HCT116 (cell line): ENCODE results near the gene CDC42EP2. TPM values are rescaled to one million over a fixed set of nuclear protein-coding genes. Genes with fewer than 3 reads are reported as not detected.

ENCODE experiments used
- ATAC-seq: fragments of 200-7000 bp; cut with Tn5 transposase; 2 replicates; pipeline ENCODE4 v1.9.1; 2020; ENCODE audit warnings: mild to moderate bottlenecking, moderate library complexity
- BruUV-seq: library from RNA; stranded (reverse); fragments of 400-500 nt; replicated peaks from 2 replicates; lab custom pipeline; 2021; lab: Mats Ljungman, UMichigan
- CTCF ChIA-PET: fragments of 300-600 bp; sonication (Branson Sonifier 250); formaldehyde crosslinking; loops from one replicate; lab custom pipeline; 2021; ENCODE audit warnings: antibody characterized with exemption; lab: Charles Lee
- POLR2A ChIA-PET: fragments of 300-600, 350-600 bp; sonication (Branson Sonifier 250); formaldehyde crosslinking; loops from one replicate; lab custom pipeline; 2021; ENCODE audit warnings: antibody characterized with exemption; lab: Charles Lee
- RAD21 ChIA-PET, 2 experiments: fragments of 300-600 bp; sonication (Branson Sonifier 250); formaldehyde crosslinking; loops; one replicate each; lab custom pipeline; 2023; ENCODE audit warnings: low total read pairs in 2 of 2; ENCODE audit not compliant: uncharacterized antibody in 2 of 2, unreplicated experiment in 2 of 2, low non-redundant PET in 1 of 2; lab: Charles Lee
- DNase-seq: peaks from one replicate; pipeline ENCODE4 v3.0.0-alpha.2; 2010; ENCODE audit warnings: low read depth, low spot score
- H2AFZ ChIP-seq: fragments of 200-600 bp; shearing (Covaris generic), sonication (generic); 2 replicates; pipeline ENCODE4 v1.6.1; 2017; ENCODE audit warnings: low read depth, mixed run types, mixed read lengths, antibody characterized with exemption, low read length; ENCODE audit not compliant: poor library complexity, severe bottlenecking
- H3K27ac ChIP-seq: 2 replicates; pipeline ENCODE4 v1.5.1; 2012; ENCODE audit warnings: low read depth, low read length
- H3K27me3 ChIP-seq: fragments of 200-600 bp; sonication (generic); 2 replicates; pipeline ENCODE4 v1.6.1; 2016; ENCODE audit warnings: mixed run types, low read length, mixed read lengths; ENCODE audit not compliant: insufficient read depth
- H3K36me3 ChIP-seq, 2 experiments: fragments of 200-500 bp in 1 of 2; fragments of 200-600 bp in 1 of 2; sonication (Bioruptor generic) in 1 of 2; sonication (generic) in 1 of 2; 2 replicates each; pipeline versions ENCODE4 v1.5.1 to v1.6.1; 2014 to 2016; ENCODE audit warnings: low read length in 2 of 2, inconsistent platforms in 1 of 2, mixed read lengths in 1 of 2, mixed run types in 1 of 2; ENCODE audit not compliant: insufficient read depth in 2 of 2, control insufficient read depth in 1 of 2
- H3K4me1 ChIP-seq, 2 experiments: fragments of 200-600 bp in 1 of 2; sonication (generic) in 1 of 2; 2 replicates each; pipeline versions ENCODE4 v1.5.1 to v1.6.1; 2012 to 2017; ENCODE audit warnings: low read length in 2 of 2, inconsistent platforms in 1 of 2, mild to moderate bottlenecking in 1 of 2, mixed read lengths in 1 of 2, mixed run types in 1 of 2, moderate library complexity in 1 of 2; ENCODE audit not compliant: insufficient read depth in 2 of 2, control insufficient read depth in 1 of 2
- H3K4me2 ChIP-seq: fragments of 200-600 bp; sonication (generic); 2 replicates; pipeline ENCODE4 v1.6.1; 2017; ENCODE audit warnings: mixed run types, low read length, mixed read lengths
- H3K4me3 ChIP-seq, 2 experiments: fragments of 200-600 bp in 1 of 2; sonication (generic) in 1 of 2; replicated peaks in 1 of 2; 2 replicates each; pipeline ENCODE4 v1.5.1; 2011 to 2016; ENCODE audit warnings: low read length in 2 of 2, control low read depth in 1 of 2, low read depth in 1 of 2, mild to moderate bottlenecking in 1 of 2, mixed read lengths in 1 of 2, mixed run types in 1 of 2
- H3K79me2 ChIP-seq: fragments of 200-600 bp; sonication (generic); 2 replicates; pipeline ENCODE4 v1.6.1; 2017; ENCODE audit warnings: mild to moderate bottlenecking, mixed run types, low read length, moderate library complexity, mixed read lengths; ENCODE audit not compliant: insufficient read depth
- H3K9ac ChIP-seq: fragments of 200-600 bp; sonication (generic); 2 replicates; pipeline ENCODE4 v1.6.1; 2016; ENCODE audit warnings: low read length, mixed read lengths
- H3K9me2 ChIP-seq: fragments of 200-600 bp; sonication (generic), shearing (Covaris generic); 2 replicates; pipeline ENCODE4 v1.6.1; 2017; ENCODE audit warnings: mixed run types, mild to moderate bottlenecking, moderate library complexity; ENCODE audit not compliant: insufficient read depth
- H3K9me3 ChIP-seq, 2 experiments: fragments of 200-500 bp in 1 of 2; fragments of 200-600 bp in 1 of 2; sonication (Bioruptor generic) in 1 of 2; sonication (generic) in 1 of 2; 2 replicates each; pipeline ENCODE4 v1.6.1; 2014 to 2017; ENCODE audit warnings: low read length in 2 of 2, mixed read lengths in 2 of 2, inconsistent platforms in 1 of 2, low read depth in 1 of 2, mild to moderate bottlenecking in 1 of 2, mixed run types in 1 of 2, moderate library complexity in 1 of 2; ENCODE audit not compliant: control insufficient read depth in 1 of 2, insufficient read depth in 1 of 2
- H4K20me1 ChIP-seq: fragments of 200-600 bp; sonication (generic), shearing (Covaris generic); 2 replicates; pipeline ENCODE4 v1.6.1; 2017; ENCODE audit warnings: mixed run types, mild to moderate bottlenecking, moderate library complexity; ENCODE audit not compliant: insufficient read depth
- ATF3 ChIP-seq: IDR thresholded peaks from 2 replicates; pipeline ENCODE4 v1.6.1; 2012
- CBX3 ChIP-seq: IDR thresholded peaks from 2 replicates; pipeline ENCODE4 v1.6.1; 2012; ENCODE audit warnings: low read depth
- EZH2phosphoT487 ChIP-seq: fragments of 200-600 bp; IDR thresholded peaks from 2 replicates; pipeline ENCODE4 v1.6.1; 2018; ENCODE audit warnings: antibody characterized with exemption, borderline replicate concordance
- MAX ChIP-seq: IDR thresholded peaks from 2 replicates; pipeline ENCODE4 v1.6.1; 2012
- RAD21 ChIP-seq: IDR thresholded peaks from 2 replicates; pipeline ENCODE4 v1.6.1; 2012; ENCODE audit warnings: low read depth, mild to moderate bottlenecking
- REST ChIP-seq: IDR thresholded peaks from 2 replicates; pipeline ENCODE4 v1.6.1; 2012; ENCODE audit warnings: low read depth
- SP1 ChIP-seq: IDR thresholded peaks from 2 replicates; pipeline ENCODE4 v1.6.1; 2012; ENCODE audit warnings: low read depth
- TCF7L2 ChIP-seq: IDR thresholded peaks from 2 replicates; pipeline ENCODE4 v1.7.0; 2011; ENCODE audit warnings: borderline replicate concordance, inconsistent platforms; ENCODE audit not compliant: insufficient read depth, insufficient read length; ENCODE audit errors: extremely low read depth
- YY1 ChIP-seq: IDR thresholded peaks from 2 replicates; pipeline ENCODE4 v1.6.1; 2011; ENCODE audit warnings: low read length, low read depth, moderate library complexity, mild to moderate bottlenecking; ENCODE audit not compliant: insufficient replicate concordance; ENCODE audit errors: extremely low read depth
- ZNF274 ChIP-seq: fragments of 200-500 bp; sonication (Bioruptor generic); IDR thresholded peaks from 2 replicates; pipeline ENCODE4 v1.6.1; 2014; ENCODE audit warnings: mild to moderate bottlenecking, low read depth, low read length, inconsistent platforms
- intact Hi-C: fragments of 100-400 bp; cut with micrococcal nuclease; formaldehyde crosslinking; loops from 2 replicates; pipeline ENCODE4 v1.10.0; 2022
- total RNA-seq: library from RNA; stranded (reverse); gene quantifications from one replicate; pipeline ENCODE4 v1.2.1, GENCODE V29; 2021; ENCODE audit not compliant: unreplicated experiment

The CDC42EP2 gene
- total RNA-seq, 1 experiment from 2014 or later, result 15.4 TPM

- Histone ChIP-seq H3K27ac (peak overlapping the region; percentile 83), H3K27me3 (no peaks in the 10 kb centered on the region), H3K4me2 (peak overlapping the region; percentile 84), H3K4me1 (peaks cover 31 to 53% of the 10 kb centered on the region in 2 experiments), H4K20me1 (no peaks in the 10 kb centered on the region), H3K9me3 (no peaks in the 10 kb centered on the region), H3K36me3 (peaks cover 10 to 12% of the 10 kb centered on the region in 2 experiments; a peak in 3 of 4 replicates), H2AFZ (no peak overlapping the region), H3K4me3 (peak overlapping the region; percentile 84 to 85), H3K9me2 (no peaks in the 10 kb centered on the region), H3K9ac (peak overlapping the region; percentile 77), H3K79me2 (peaks cover 64% of the 10 kb centered on the region)
- BruUV-seq, result no TSS peak
- DNase-seq (no peak), ATAC-seq (no peak)
- POLR2A ChIA-PET, result interaction anchor here (0.9 to 3.2 kb wide), 8 partner anchors 13 to 538 kb away, joined by 3 to 20 read pairs (median 6); partner anchors contain the start of gene MALAT1
- TF ChIP-seq ZNF274 (no peak), RAD21 (no peak), YY1 (no peak), SP1 (no peak), MAX (no peak), ATF3 (no peak), TCF7L2 (no peak), REST (no peak), EZH2phosphoT487 (no peak), CBX3 (no peak)
- CTCF ChIA-PET, result interaction anchor here (0.5 to 5.4 kb wide), 10 partner anchors 9 to 194 kb away, joined by 3 to 127 read pairs (median 4); partner anchors contain the start of gene DPF2
- intact Hi-C loops, result no loop called here
- RAD21 ChIA-PET, result interaction anchor here (0.5 to 3.4 kb wide), 4 partner anchors 13 to 205 kb away, joined by 3 to 27 read pairs (median 8); partner anchors contain the start of gene TM7SF2 (in 1 of the 2)
These were observed 1.8 kb downstream of the CDC42EP2 start for GRCh38 chr11:65316227-65317024.
